HepG2 (cell line): ENCODE measurements around the gene TEKT5. TPM values are rescaled to one million over a fixed set of nuclear protein-coding genes. Genes with fewer than 3 reads are reported as not detected.

Experiments used
- ATAD3A ChIP-seq: sonication (generic); formaldehyde crosslinking; IDR thresholded peaks from 2 replicates; pipeline ENCODE4 v1.4.0; 2020; ENCODE audit warnings: missing genetic modification reagents
- BORCS8-MEF2B ChIP-seq: sonication (generic); formaldehyde crosslinking; IDR thresholded peaks from 2 replicates; pipeline ENCODE4 v1.8.0; 2022; ENCODE audit warnings: mild to moderate bottlenecking, missing genetic modification reagents
- CCDC6 ChIP-seq: sonication (generic); formaldehyde crosslinking; IDR thresholded peaks from 2 replicates; pipeline ENCODE4 v1.8.1; 2022; ENCODE audit warnings: mild to moderate bottlenecking, missing genetic modification reagents, moderate library complexity
- CEBPG ChIP-seq: IDR thresholded peaks from 2 replicates; pipeline ENCODE4 v1.6.1; 2016
- CTCF ChIP-seq: sonication (generic); formaldehyde crosslinking; IDR thresholded peaks from 2 replicates; pipeline ENCODE4 v1.5.0; 2020; ENCODE audit warnings: mild to moderate bottlenecking, missing genetic modification reagents, moderate library complexity
- GZF1 ChIP-seq: sonication (generic); formaldehyde crosslinking; IDR thresholded peaks from 2 replicates; pipeline ENCODE4 v1.5.1; 2020; ENCODE audit warnings: mild to moderate bottlenecking, missing genetic modification reagents
- NFYC ChIP-seq: IDR thresholded peaks from 2 replicates; pipeline ENCODE4 v1.6.1; 2016; ENCODE audit warnings: missing genetic modification reagents, missing compliant biosample characterization
- POLR2AphosphoS2 ChIP-seq: IDR thresholded peaks from 2 replicates; pipeline ENCODE4 v1.6.1; 2011; ENCODE audit warnings: low read depth, low read length, improper control_type of control experiment
- REPIN1 ChIP-seq: sonication (generic); formaldehyde crosslinking; IDR thresholded peaks from 2 replicates; pipeline ENCODE4 v1.8.0; 2022; ENCODE audit warnings: missing genetic modification reagents, low read depth, mild to moderate bottlenecking, borderline replicate concordance
- SOX5 ChIP-seq: IDR thresholded peaks from 2 replicates; pipeline ENCODE4 v1.6.1; 2016; ENCODE audit warnings: borderline replicate concordance
- STAT6 ChIP-seq: sonication (generic); formaldehyde crosslinking; IDR thresholded peaks from 2 replicates; pipeline ENCODE4 v1.4.0; 2020; ENCODE audit warnings: missing genetic modification reagents, mild to moderate bottlenecking, borderline replicate concordance
- TSC22D2 ChIP-seq: sonication (generic); formaldehyde crosslinking; IDR thresholded peaks from 2 replicates; pipeline ENCODE4 v1.5.1; 2020; ENCODE audit warnings: missing genetic modification reagents, mild to moderate bottlenecking, borderline replicate concordance
- ZMAT3 ChIP-seq: sonication (generic); formaldehyde crosslinking; conservative IDR thresholded peaks from 2 replicates; pipeline ENCODE4 v1.7.0; 2021; ENCODE audit warnings: missing genetic modification reagents
- ZNF414 ChIP-seq: sonication (generic); formaldehyde crosslinking; IDR thresholded peaks from 2 replicates; pipeline ENCODE4 v1.5.0; 2020; ENCODE audit warnings: missing genetic modification reagents
- ZNF432 ChIP-seq: sonication (generic); formaldehyde crosslinking; IDR thresholded peaks from 2 replicates; pipeline ENCODE4 v1.5.0; 2020; ENCODE audit warnings: missing genetic modification reagents, mild to moderate bottlenecking, borderline replicate concordance
- ZNF629 ChIP-seq: sonication (generic); formaldehyde crosslinking; conservative IDR thresholded peaks from 2 replicates; pipeline ENCODE4 v1.5.0; 2020; ENCODE audit warnings: missing genetic modification reagents
- ZNF790 ChIP-seq: sonication (generic); formaldehyde crosslinking; IDR thresholded peaks from 2 replicates; pipeline ENCODE4 v1.8.0; 2022; ENCODE audit warnings: missing genetic modification reagents, mild to moderate bottlenecking, borderline replicate concordance
- polyA plus RNA-seq, 8 experiments: library from polyadenylated mRNA; depleted of rRNA in 3 of 8; stranded (reverse) in 7 of 8; unstranded in 1 of 8; fragments of >200 nt; fragmentation: Illumina TruSeq in 4 of 8; extraction: Trizol in 4 of 8; gene quantifications; 2 replicates each; pipeline versions ENCODE4 v1.2.1 to v1.2.3, GENCODE V29; 2011 to 2016; ENCODE audit warnings: low read depth in 4 of 8, missing spikeins in 1 of 8, mixed read lengths in 1 of 8; ENCODE audit not compliant: insufficient read depth in 1 of 8
- total RNA-seq, 5 experiments: library from RNA; depleted of rRNA; stranded (reverse); fragments of >200 nt; fragmentation: Illumina TruSeq; extraction: Trizol; gene quantifications; 2 replicates each; pipeline ENCODE4 v1.2.3, GENCODE V29; 2016; ENCODE audit warnings: low read depth in 1 of 5
- TF ChIP-seq, protein P1 (sequence below): sonication (generic); formaldehyde crosslinking; IDR thresholded peaks from 2 replicates; pipeline ENCODE4 v1.5.1; 2020; ENCODE audit warnings: mild to moderate bottlenecking, missing genetic modification reagents
- TF ChIP-seq, protein P2 (sequence below): sonication (generic); formaldehyde crosslinking; IDR thresholded peaks from 2 replicates; pipeline ENCODE4 v1.4.0; 2020; ENCODE audit warnings: missing genetic modification reagents, borderline replicate concordance

TEKT5 gene
- total and polyA plus RNA-seq, 2 of the 13 experiments (the other 11 are each of a cell fraction or from before 2014, with no cell fraction given): 0.16 TPM; not detected in 1

DNA sequence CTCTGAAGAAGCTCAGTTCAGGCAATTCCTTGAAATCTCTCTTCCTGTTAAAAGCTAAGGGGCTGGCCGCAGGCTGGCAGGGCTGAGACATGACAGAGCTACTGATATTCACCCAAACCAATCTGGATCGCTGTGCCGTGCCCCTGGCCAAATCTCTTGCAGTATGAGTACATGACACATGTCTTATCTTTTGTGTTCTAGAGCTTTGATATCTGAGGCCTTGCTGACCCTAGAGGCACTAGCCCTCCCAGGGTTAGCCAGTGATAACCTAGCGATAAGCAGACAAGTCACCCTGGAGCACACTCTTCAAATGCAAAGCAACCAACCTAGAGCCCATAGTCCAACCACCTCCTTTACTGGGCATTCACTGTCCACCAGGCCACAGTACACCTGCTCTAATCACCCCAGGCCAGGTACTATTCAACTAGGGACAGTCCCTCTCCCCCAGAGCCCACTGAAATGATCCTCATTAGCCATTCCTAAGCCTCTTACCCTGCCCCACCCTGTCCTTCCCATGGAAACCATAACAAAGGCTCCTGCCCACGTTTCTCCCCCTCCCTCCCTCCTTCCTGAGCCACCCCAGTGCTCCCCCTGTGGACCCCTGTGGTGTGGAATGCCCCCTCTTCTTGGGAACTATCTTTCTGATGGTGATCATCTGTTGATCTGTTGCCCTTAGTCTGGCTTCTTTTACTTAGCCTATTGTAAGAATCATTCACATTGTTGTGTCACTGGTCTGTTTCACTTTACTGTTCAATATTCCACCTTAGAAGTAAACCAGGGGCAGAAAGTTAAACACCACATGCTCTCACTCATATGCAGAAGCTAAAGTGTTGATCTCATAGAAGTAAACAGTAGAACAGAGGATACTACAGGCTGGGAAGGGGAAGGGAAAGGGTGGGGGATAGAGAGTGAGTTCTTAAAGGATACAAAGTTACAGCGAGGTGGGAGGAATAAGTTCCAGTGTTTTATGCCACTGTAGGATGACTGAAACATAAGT, 52.5 kb downstream of the TEKT5 start (continued):
- TF ChIP-seq ZNF432 (CRISPR knock-in tag) (no peak), CTCF (CRISPR knock-in tag) (peak; percentile 14), ZNF414 (peak; percentile 40; the same call in 1 of the 2 replicates), CCDC6 (CRISPR knock-in tag) (no peak), POLR2AphosphoS2 (no peak), STAT6 (peak; percentile 28; the same call in 1 of the 2 replicates), ZNF629 (CRISPR knock-in tag) (no peak), CEBPG (CRISPR knock-in tag) (0 out of 2 replicates have a peak, but pooled peaks have one; percentile 27), ZNF790 (CRISPR knock-in tag) (no peak), BORCS8-MEF2B (CRISPR knock-in tag) (0 out of 2 replicates have a peak, but pooled peaks have one; percentile 58), TSC22D2 (CRISPR knock-in tag) (no peak), SOX5 (peak; percentile 66), NFYC (CRISPR knock-in tag) (no peak), GZF1 (CRISPR knock-in tag) (no peak), ZMAT3 (CRISPR knock-in tag) (no peak), REPIN1 (CRISPR knock-in tag) (no peak; the same call in 1 of the 2 replicates), ATAD3A (CRISPR knock-in tag) (no peak)
- TF ChIP-seq, protein P1, sequence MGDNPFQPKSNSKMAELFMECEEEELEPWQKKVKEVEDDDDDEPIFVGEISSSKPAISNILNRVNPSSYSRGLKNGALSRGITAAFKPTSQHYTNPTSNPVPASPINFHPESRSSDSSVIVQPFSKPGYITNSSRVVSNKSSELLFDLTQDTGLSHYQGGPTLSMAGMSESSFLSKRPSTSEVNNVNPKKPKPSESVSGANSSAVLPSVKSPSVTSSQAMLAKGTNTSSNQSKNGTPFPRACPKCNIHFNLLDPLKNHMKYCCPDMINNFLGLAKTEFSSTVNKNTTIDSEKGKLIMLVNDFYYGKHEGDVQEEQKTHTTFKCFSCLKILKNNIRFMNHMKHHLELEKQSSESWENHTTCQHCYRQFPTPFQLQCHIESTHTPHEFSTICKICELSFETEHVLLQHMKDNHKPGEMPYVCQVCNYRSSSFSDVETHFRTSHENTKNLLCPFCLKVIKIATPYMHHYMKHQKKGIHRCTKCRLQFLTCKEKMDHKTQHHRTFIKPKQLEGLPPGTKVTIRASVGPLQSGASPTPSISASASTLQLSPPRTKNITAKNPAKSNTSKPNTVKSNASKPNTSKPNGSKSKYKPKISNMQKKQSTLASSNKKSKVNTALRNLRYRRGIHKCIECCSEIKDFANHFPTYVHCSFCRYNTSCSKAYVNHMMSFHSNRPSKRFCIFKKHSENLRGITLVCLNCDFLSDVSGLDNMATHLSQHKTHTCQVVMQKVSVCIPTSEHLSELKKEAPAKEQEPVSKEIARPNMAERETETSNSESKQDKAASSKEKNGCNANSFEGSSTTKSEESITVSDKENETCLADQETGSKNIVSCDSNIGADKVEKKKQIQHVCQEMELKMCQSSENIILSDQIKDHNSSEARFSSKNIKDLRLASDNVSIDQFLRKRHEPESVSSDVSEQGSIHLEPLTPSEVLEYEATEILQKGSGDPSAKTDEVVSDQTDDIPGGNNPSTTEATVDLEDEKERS (CRISPR knock-in tag): no peak
- TF ChIP-seq, protein P2, sequence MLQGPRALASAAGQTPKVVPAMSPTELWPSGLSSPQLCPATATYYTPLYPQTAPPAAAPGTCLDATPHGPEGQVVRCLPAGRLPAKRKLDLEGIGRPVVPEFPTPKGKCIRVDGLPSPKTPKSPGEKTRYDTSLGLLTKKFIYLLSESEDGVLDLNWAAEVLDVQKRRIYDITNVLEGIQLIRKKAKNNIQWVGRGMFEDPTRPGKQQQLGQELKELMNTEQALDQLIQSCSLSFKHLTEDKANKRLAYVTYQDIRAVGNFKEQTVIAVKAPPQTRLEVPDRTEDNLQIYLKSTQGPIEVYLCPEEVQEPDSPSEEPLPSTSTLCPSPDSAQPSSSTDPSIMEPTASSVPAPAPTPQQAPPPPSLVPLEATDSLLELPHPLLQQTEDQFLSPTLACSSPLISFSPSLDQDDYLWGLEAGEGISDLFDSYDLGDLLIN (CRISPR knock-in tag): no peak
